Endodermal cell (in vitro differentiated cells): ENCODE results near the gene HMCES. TPM values are rescaled to one million over a fixed set of nuclear protein-coding genes. Genes with fewer than 3 reads are reported as not detected.
"Not testable (repeated sequence)": the region's sequence is repeated elsewhere in the genome, so short reads cannot be mapped to it uniquely, and the experiment has no call there.

Experiments
- DNase-seq: peaks from one replicate; pipeline ENCODE4 v3.0.0-alpha.2; 2017
- H3K27ac ChIP-seq: 2 replicates; pipeline ENCODE4 v1.5.1; 2013; ENCODE audit warnings: mild to moderate bottlenecking, low read depth, low read length, moderate library complexity
- H3K27me3 ChIP-seq: 2 replicates; pipeline ENCODE4 v1.6.1; 2013; ENCODE audit warnings: mild to moderate bottlenecking, low read length, moderate library complexity; ENCODE audit not compliant: insufficient read depth, control insufficient read depth, poor library complexity, severe bottlenecking
- H3K36me3 ChIP-seq: 2 replicates; pipeline ENCODE4 v1.7.0; 2013; ENCODE audit warnings: mild to moderate bottlenecking, low read length, moderate library complexity; ENCODE audit not compliant: control insufficient read depth, insufficient read depth
- H3K4me1 ChIP-seq: one replicate; pipeline ENCODE4 v1.7.0; 2013; ENCODE audit warnings: low read length; ENCODE audit not compliant: control insufficient read depth, insufficient read depth
- H3K4me3 ChIP-seq: 2 replicates; pipeline ENCODE4 v1.5.1; 2013; ENCODE audit warnings: mild to moderate bottlenecking, low read length, moderate library complexity
- H3K9ac ChIP-seq: 2 replicates; pipeline ENCODE4 v1.6.1; 2013; ENCODE audit warnings: mild to moderate bottlenecking, low read length, moderate library complexity; ENCODE audit not compliant: poor library complexity, severe bottlenecking; ENCODE audit errors: extremely low read depth
- H3K9me3 ChIP-seq: 2 replicates; pipeline ENCODE4 v1.6.1; 2013; ENCODE audit warnings: mild to moderate bottlenecking, low read length, moderate library complexity; ENCODE audit not compliant: control insufficient read depth
- H3K27ac Mint-ChIP-seq: 2 replicates; pipeline ENCODE4 v1.8.0; 2020; ENCODE audit warnings: mixed read lengths
- H3K27me3 Mint-ChIP-seq: 2 replicates; pipeline ENCODE4 v1.8.0; 2021; ENCODE audit warnings: mild to moderate bottlenecking, mixed read lengths; ENCODE audit not compliant: insufficient read depth
- H3K36me3 Mint-ChIP-seq: 2 replicates; pipeline ENCODE4 v1.8.0; 2020; ENCODE audit warnings: low read depth, mixed read lengths
- H3K4me1 Mint-ChIP-seq: 2 replicates; pipeline ENCODE4 v1.8.0; 2020; ENCODE audit warnings: mixed read lengths
- H3K4me3 Mint-ChIP-seq: 2 replicates; pipeline ENCODE4 v1.8.0; 2020; ENCODE audit warnings: mild to moderate bottlenecking, moderate library complexity, mixed read lengths
- H3K9me3 Mint-ChIP-seq: 2 replicates; pipeline ENCODE4 v1.8.0; 2020; ENCODE audit warnings: mild to moderate bottlenecking, mixed read lengths
- WGBS, 2 experiments: methylation state at CpG; one replicate each; pipeline versions ENCODE4 v1.1.5 to v1.1.7; 2013; ENCODE audit warnings: missing lambda C conversion rate in 2 of 2, mixed read lengths in 1 of 2; ENCODE audit not compliant: insufficient coverage in 1 of 2, insufficient read length in 1 of 2; 5-methylcytosine and 5-hydroxymethylcytosine counted together
- total RNA-seq, 2 donors: library from RNA; stranded (reverse); fragmentation: NEBNext Ultra II Directional in 1 of 2; extraction: Animal tissue kit (Norgen Biotek cat#: 25700) in 1 of 2; gene quantifications; 2 replicates in 1 of 2; 3 replicates in 1 of 2; pipeline ENCODE4 v1.2.1, GENCODE V29; 2021
- TF ChIP-seq, protein P1 (sequence below): fragments of 200-600 bp; sonication (generic); conservative IDR thresholded peaks from 2 replicates; pipeline ENCODE4 v1.5.0; 2021; ENCODE audit warnings: antibody characterized with exemption, mild to moderate bottlenecking

HMCES gene
- total RNA-seq, 2 donors from 2014 or later, result 42.9 to 46.9 TPM

DNA sequence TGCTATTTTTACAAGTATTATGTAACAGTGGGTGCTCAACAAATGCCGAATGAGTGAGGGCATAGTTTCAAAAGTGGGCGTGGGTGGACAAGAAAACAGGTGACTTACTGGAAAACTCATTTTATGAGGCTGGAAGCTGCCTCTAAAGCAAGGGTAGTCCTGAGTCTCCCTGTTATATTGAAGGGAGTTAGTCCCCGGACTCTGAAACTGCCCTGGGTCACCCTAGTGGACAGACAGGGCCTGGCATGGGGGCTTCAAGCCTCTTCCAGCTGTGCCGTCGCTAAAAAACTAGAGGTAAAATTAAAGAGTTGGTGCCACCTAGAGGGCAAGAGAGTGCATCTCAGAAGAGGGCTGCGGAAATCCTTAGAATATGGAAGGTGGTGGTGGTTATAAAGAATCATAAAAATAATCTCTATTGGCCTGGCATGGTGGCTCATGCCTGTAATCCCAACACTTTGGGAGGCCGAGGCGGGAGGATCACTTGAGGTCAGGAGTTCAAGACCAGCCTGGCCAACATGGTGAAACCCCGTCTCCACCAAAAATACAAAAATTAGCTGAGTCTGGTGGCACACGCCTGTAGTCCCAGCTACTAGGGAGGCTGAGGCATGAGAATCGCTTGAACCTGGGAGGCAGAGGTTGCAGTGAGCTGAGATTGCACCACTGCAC is 32.9 kb upstream of the HMCES start:
- H3K4me1 Mint-ChIP-seq, result peaks cover 17% of the 10 kb centered on the region
- H3K36me3 Mint-ChIP-seq, H3K27ac Mint-ChIP-seq, H3K27ac ChIP-seq, H3K4me1 ChIP-seq, H3K9me3 ChIP-seq, H3K36me3 ChIP-seq, H3K27me3 ChIP-seq, H3K9ac ChIP-seq, H3K4me3 Mint-ChIP-seq, H3K4me3 ChIP-seq, H3K9me3 Mint-ChIP-seq, H3K27me3 Mint-ChIP-seq: not testable (repeated sequence)
- DNase-seq, result peak; percentile 95
- TF ChIP-seq, protein P1, sequence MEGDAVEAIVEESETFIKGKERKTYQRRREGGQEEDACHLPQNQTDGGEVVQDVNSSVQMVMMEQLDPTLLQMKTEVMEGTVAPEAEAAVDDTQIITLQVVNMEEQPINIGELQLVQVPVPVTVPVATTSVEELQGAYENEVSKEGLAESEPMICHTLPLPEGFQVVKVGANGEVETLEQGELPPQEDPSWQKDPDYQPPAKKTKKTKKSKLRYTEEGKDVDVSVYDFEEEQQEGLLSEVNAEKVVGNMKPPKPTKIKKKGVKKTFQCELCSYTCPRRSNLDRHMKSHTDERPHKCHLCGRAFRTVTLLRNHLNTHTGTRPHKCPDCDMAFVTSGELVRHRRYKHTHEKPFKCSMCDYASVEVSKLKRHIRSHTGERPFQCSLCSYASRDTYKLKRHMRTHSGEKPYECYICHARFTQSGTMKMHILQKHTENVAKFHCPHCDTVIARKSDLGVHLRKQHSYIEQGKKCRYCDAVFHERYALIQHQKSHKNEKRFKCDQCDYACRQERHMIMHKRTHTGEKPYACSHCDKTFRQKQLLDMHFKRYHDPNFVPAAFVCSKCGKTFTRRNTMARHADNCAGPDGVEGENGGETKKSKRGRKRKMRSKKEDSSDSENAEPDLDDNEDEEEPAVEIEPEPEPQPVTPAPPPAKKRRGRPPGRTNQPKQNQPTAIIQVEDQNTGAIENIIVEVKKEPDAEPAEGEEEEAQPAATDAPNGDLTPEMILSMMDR, result peak; percentile 99
- 20 to 31% methylated on average over 7 to 11 of the region's 11 CpGs for WGBS, 2 experiments

DNA sequence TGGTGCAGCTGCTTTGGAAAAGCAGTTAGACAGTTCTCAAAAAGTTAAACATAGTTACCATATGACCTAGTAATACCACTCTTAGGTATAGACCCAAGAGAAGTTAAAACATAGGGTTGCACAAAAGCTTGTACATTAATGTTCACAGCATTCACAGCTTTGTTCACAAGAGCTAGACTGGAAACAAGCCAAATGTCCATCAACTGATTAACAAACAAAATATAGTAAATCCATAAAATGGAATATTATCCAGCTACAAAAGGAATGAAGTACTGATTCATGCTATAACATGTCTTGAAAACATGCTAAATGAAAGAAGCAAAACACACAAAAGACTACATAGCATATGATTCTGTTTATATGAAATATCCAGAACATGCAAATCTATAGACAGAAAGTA is 32.0 kb upstream of the HMCES start:
- TF ChIP-seq, protein P1, result no peak
- Histone ChIP-seq H3K9ac (no peak overlapping the region), H3K9me3 (no peaks in the 10 kb centered on the region), H3K27me3 (no peaks in the 10 kb centered on the region), H3K27ac (no peak overlapping the region), H3K36me3 (peaks cover 3% of the 10 kb centered on the region), H3K4me1 (no peaks in the 10 kb centered on the region), H3K4me3 (no peak overlapping the region)
- Mint-ChIP-seq H3K27ac (no peak overlapping the region), H3K27me3 (no peaks in the 10 kb centered on the region), H3K9me3 (no peaks in the 10 kb centered on the region), H3K4me3 (no peak overlapping the region), H3K4me1 (peaks cover 17% of the 10 kb centered on the region), H3K36me3 (peaks cover 4% of the 10 kb centered on the region)
- DNase-seq, result no peak

DNA sequence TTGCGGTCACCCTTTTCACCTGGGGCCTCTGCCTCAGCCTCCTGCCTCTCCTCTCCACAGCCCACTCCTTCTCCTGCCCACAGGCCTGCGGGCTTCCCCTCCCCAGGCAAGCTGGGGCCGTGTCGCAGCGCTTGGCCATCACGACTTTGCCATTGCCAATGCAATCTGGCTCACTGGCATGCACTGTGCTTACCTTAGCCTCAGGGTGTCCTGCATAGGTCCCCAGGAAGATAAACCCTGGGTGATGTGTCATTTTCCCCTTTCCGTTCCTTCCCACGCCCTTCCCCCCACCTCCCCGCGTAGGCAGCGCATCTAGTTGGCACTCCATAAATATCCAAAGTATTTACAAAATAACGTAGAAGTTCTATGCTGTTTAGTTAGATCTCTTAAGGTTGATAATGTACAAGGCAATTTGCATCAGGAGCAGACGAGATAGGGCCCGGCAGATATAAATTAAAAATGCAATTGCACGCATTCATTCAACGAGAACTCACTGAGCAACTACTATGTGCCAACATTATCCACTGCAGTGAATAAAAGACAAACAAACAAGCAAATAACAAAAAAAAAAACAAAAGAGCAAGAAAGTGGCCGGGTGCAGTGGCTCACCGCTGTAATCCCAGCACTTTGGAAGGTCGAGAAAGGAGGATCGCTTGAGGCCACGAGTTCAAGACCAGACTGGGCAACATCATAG is 30.2 kb upstream of the HMCES start:
- Histone ChIP-seq H3K4me3 (peak overlapping the region; percentile 94), H3K9ac (peak overlapping the region; percentile 97), H3K4me1 (no peaks in the 10 kb centered on the region), H3K27me3 (no peaks in the 10 kb centered on the region), H3K27ac (no peak overlapping the region), H3K36me3 (peaks cover 21% of the 10 kb centered on the region), H3K9me3 (no peaks in the 10 kb centered on the region)
- Mint-ChIP-seq H3K4me1 (peaks cover 17% of the 10 kb centered on the region), H3K36me3 (peaks cover 22% of the 10 kb centered on the region), H3K27ac (peak overlapping the region; percentile 97), H3K9me3 (no peaks in the 10 kb centered on the region), H3K4me3 (peak overlapping the region; percentile 93), H3K27me3 (no peaks in the 10 kb centered on the region)
- TF ChIP-seq, protein P1, result no peak
- 90% methylated on average over 15 to 21 of the region's 21 CpGs for WGBS, 2 experiments
- DNase-seq, result no peak
